ENCODE results near the gene ATF7IP2. TPM values are rescaled to one million over a fixed set of nuclear protein-coding genes. Genes with fewer than 3 reads are reported as not detected.
"Not testable (repeated sequence)": the region's sequence is repeated elsewhere in the genome, so short reads cannot be mapped to it uniquely, and the experiment has no call there.

ATF7IP2 gene
- total and polyA plus RNA-seq, 7 donors, result 3.7 to 22.0 (median 13.3) TPM

DNA sequence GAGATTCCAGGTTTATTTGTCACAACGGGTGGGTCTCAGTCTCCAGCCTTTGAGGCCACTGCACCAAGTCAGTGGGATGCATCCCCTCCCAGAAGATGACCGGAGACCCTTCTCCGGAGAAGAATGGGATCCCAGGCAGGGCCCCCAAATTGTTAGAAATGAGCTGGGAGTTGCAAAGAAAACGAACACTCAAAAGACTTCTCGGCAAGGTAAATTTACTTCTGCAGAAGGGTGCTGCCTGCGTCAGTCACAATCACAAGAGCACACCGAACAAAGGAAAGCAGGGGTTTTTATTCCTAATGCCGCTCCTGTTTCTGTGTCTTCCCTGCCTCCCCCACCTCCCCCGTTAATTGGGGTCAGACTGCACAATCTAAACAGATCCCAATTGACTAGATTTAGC lies 61.4 kb downstream of the ATF7IP2 start:
- H3K27ac ChIP-seq, result no peak overlapping the region
- TF ChIP-seq POLR2A (IDR thresholded peaks at IDR 0.05) (no peak), POLR2AphosphoS5 (IDR thresholded peaks at IDR 0.05) (no peak), EP300 (IDR thresholded peaks at IDR 0.05) (no peak)
- TF ChIP-seq, protein P1, sequence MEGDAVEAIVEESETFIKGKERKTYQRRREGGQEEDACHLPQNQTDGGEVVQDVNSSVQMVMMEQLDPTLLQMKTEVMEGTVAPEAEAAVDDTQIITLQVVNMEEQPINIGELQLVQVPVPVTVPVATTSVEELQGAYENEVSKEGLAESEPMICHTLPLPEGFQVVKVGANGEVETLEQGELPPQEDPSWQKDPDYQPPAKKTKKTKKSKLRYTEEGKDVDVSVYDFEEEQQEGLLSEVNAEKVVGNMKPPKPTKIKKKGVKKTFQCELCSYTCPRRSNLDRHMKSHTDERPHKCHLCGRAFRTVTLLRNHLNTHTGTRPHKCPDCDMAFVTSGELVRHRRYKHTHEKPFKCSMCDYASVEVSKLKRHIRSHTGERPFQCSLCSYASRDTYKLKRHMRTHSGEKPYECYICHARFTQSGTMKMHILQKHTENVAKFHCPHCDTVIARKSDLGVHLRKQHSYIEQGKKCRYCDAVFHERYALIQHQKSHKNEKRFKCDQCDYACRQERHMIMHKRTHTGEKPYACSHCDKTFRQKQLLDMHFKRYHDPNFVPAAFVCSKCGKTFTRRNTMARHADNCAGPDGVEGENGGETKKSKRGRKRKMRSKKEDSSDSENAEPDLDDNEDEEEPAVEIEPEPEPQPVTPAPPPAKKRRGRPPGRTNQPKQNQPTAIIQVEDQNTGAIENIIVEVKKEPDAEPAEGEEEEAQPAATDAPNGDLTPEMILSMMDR (IDR thresholded peaks at IDR 0.05), result no peak
- intact Hi-C loops (cut with DNase I), result no loop called here
- H3K27me3 ChIP-seq, result no peaks in the 10 kb centered on the region
- peaks cover 16 to 28% (median 23%) of the 10 kb centered on the region in 4 donors for H3K9me3 ChIP-seq
- H3K4me1 ChIP-seq, result no peaks in the 10 kb centered on the region
- 99% methylated on average over 9 of the region's 9 CpGs for WGBS, 2 donors
- no peak overlapping the region for H3K4me3 ChIP-seq
- peaks cover 0 to 48% (median 15%) of the 10 kb centered on the region in 4 donors for H3K36me3 ChIP-seq
- no peak for DNase-seq

DNA sequence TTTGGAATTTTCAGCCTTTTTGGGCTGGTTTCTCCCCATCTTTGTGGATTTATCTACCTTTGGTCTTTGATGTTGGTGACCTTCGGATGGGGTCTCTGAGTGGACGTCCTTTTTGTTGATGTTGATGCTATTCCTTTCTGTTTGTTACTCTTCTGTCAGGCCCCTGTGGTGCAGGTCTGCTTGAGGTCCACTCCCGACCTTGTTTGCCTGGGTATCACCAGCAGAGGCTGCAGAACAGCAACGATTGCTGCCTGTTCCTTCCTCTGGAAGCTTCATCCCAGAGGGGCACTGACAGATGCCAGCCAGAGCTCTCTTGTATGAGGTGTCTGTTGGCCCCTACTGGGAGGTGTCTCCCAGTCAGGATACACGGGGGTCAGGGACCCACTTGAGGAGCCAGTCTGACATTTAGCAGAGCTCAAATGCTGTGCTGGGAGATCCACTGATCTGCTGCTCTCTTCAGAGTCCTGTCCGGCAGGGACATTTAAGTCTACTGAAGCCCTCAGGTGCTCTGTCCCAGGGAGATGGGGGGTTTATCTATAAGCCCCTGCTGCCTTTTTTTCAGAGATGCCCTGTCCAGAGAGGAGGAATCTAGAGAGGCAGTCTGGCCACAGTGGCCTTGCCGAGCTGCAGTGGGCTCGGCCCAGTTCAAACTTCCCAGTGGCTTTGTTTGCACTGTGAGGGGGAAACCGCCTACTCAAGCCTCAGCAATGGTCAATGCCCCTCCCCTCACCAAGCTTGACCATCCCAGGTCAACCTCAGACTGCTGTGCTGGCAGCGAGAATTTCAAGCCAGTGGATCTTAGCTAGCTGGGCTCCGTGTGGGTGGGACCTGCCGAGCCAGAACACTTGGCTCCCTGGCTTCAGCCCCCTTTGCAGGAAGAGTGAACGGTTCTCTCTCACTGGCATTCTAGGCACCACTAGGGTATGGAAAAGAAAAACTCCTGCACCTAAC lies 66.6 kb downstream of the ATF7IP2 start:
- H3K27ac ChIP-seq; H3K27me3 ChIP-seq; H3K4me1 ChIP-seq; DNase-seq; H3K4me3 ChIP-seq; intact Hi-C loops (cut with DNase I): not testable (repeated sequence)
- Histone ChIP-seq H3K36me3 (peaks cover 0 to 23% (median 4%) of the 10 kb centered on the region in 4 donors), H3K9me3 (peaks cover 4 to 13% (median 8%) of the 10 kb centered on the region in 4 donors)
- 94 to 95% methylated on average over 13 of the region's 13 CpGs for WGBS, 2 donors

DNA sequence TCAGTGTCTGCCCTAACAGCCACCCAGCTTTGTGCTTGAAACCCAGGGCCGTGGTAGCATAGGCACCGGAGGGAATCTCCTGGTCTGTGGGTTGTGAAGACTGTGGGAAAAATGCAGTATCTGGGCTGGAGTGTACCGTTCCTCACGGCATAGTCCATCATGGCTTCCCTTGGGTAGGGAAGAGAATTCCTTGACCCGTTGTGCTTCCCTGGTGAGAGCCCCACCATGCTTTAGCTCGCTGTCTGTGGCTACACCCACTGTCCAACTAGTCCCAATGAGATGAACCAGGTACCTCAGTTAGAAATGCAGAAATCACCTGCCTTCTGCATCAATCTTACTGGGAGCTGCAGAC lies 67.3 kb downstream of the ATF7IP2 start:
- TF ChIP-seq POLR2AphosphoS5 (IDR thresholded peaks at IDR 0.05) (no peak), POLR2A (IDR thresholded peaks at IDR 0.05) (no peak), EP300 (IDR thresholded peaks at IDR 0.05) (no peak)
- TF ChIP-seq, protein P1 (IDR thresholded peaks at IDR 0.05), result no peak
- Histone ChIP-seq H3K9me3 (peaks cover 0 to 6% (median 2%) of the 10 kb centered on the region in 4 donors), H3K36me3 (peaks cover 0 to 20% (median under 1%) of the 10 kb centered on the region in 4 donors), H3K27ac (no peak overlapping the region), H3K4me3 (no peak overlapping the region), H3K4me1 (no peaks in the 10 kb centered on the region), H3K27me3 (no peaks in the 10 kb centered on the region)
- DNase-seq, result no peak
- intact Hi-C loops (cut with DNase I), result no loop called here
- WGBS, 2 donors, result 98 to 99% methylated on average over 6 of the region's 6 CpGs

DNA sequence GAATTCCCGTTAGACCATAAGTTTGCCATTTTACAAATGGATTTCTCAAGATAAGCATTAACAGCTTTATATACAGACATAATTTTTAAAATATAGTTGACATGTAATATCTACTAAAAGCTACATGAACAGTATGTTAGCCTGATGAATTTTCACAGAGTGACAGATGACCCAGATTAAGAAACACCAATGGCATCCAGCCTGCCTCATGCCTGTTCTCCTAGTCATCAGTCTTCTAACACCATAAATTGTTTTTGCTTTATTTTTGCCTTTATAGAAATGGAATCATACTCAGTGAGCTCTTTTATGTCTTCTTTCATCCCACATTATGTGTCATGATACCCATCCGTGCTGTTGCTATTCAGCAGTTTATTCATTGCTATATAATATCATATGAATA lies 80.0 kb downstream of the ATF7IP2 start:
- 91 to 96% methylated on average over 2 of the region's 2 CpGs for WGBS, 2 donors
- H3K4me1 ChIP-seq, result no peaks in the 10 kb centered on the region
- no peak overlapping the region for H3K27ac ChIP-seq
- intact Hi-C loops (cut with DNase I), result no loop called here
- no peak for DNase-seq
- H3K9me3 ChIP-seq, result no peaks in the 10 kb centered on the region
- H3K36me3 ChIP-seq, result peaks cover 0 to 8% (median 0%) of the 10 kb centered on the region in 4 donors
- TF ChIP-seq POLR2A (IDR thresholded peaks at IDR 0.05) (no peak), POLR2AphosphoS5 (IDR thresholded peaks at IDR 0.05) (no peak), EP300 (IDR thresholded peaks at IDR 0.05) (no peak)
- TF ChIP-seq, protein P1 (IDR thresholded peaks at IDR 0.05), result no peak
- no peaks in the 10 kb centered on the region for H3K27me3 ChIP-seq
- H3K4me3 ChIP-seq, result no peak overlapping the region

DNA sequence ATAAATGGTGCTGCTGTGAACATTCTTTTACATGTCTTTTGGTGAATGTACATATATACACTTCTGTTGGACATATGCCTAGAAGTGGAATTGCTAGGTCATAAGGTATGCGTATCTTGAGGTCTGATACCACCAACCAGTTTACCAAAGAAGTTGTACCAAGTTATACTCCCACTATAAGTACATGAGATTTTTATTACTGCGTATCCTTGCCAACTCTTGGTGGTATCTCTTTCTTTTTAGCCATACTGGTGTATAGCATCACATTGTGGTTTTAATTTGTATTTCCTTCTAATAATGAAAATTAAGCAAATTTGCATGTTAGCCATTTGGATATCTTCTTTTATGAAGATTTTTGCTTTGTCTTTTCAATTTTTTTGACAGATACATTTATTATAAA lies 80.5 kb downstream of the ATF7IP2 start:
- Histone ChIP-seq H3K9me3 (no peaks in the 10 kb centered on the region), H3K36me3 (peaks cover 0 to 8% (median 0%) of the 10 kb centered on the region in 4 donors), H3K27ac (no peak overlapping the region), H3K4me3 (no peak overlapping the region), H3K27me3 (no peaks in the 10 kb centered on the region), H3K4me1 (no peaks in the 10 kb centered on the region)
- WGBS, 2 donors, result 98 to 100% methylated on average over 2 of the region's 2 CpGs
- TF ChIP-seq POLR2AphosphoS5 (IDR thresholded peaks at IDR 0.05), result no peak
- TF ChIP-seq POLR2A (IDR thresholded peaks at IDR 0.05), result no peak
- no peak for TF ChIP-seq EP300 (IDR thresholded peaks at IDR 0.05)
- TF ChIP-seq, protein P1 (IDR thresholded peaks at IDR 0.05), result no peak
- DNase-seq, result no peak
- intact Hi-C loops (cut with DNase I), result no loop called here

Data from sigmoid colon (tissue), 7 donors.